ENCODE measurements around the gene BEX3. TPM values are rescaled to one million over a fixed set of nuclear protein-coding genes. Genes with fewer than 3 reads are reported as not detected.

Gene BEX3
- total and polyA plus RNA-seq, 8 donors = 1.2 to 146 (median 57.3) TPM

DNA sequence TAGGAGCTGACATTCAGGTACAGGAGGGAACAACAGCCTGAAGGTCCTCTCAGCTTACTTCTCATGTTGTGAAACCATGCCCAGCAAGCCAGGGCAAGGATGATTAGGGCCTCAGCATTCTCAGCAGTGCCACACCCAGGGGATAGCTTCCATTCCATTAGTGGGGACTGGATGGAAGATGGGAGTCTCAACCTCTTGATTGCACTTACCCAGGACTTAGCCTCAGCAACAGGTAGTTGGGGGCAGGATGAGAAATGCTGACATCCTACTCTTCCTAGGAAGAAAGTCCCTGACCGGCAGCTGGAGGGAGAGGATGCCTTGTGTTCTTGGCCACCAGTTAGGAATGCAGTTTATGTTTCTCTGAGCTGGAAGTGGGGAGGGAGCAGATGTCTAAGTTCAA is 8.8 kb upstream of the BEX3 start:
- 55 to 90% (median 75%) methylated on average over 1 of the region's 1 CpG for WGBS, 5 donors
- no peak for DNase-seq
- intact Hi-C loops (cut with DNase I; ENCODE audit: low total_unique reads) = no loop called here
- Histone ChIP-seq H3K27me3 (peaks cover 0 to 7% (median 0%) of the 10 kb centered on the region in 3 donors), H3K9me3 (no peaks in the 10 kb centered on the region), H3K36me3 (no peaks in the 10 kb centered on the region), H3K27ac (no peak overlapping the region), H3K4me1 (no peaks in the 10 kb centered on the region), H3K4me3 (no peak overlapping the region)
- TF ChIP-seq EP300 (IDR thresholded peaks at IDR 0.05) = no peak
- TF ChIP-seq, protein P1, sequence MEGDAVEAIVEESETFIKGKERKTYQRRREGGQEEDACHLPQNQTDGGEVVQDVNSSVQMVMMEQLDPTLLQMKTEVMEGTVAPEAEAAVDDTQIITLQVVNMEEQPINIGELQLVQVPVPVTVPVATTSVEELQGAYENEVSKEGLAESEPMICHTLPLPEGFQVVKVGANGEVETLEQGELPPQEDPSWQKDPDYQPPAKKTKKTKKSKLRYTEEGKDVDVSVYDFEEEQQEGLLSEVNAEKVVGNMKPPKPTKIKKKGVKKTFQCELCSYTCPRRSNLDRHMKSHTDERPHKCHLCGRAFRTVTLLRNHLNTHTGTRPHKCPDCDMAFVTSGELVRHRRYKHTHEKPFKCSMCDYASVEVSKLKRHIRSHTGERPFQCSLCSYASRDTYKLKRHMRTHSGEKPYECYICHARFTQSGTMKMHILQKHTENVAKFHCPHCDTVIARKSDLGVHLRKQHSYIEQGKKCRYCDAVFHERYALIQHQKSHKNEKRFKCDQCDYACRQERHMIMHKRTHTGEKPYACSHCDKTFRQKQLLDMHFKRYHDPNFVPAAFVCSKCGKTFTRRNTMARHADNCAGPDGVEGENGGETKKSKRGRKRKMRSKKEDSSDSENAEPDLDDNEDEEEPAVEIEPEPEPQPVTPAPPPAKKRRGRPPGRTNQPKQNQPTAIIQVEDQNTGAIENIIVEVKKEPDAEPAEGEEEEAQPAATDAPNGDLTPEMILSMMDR (IDR thresholded peaks at IDR 0.05) = no peak
- TF ChIP-seq POLR2A (IDR thresholded peaks at IDR 0.05) = no peak
- no peak for TF ChIP-seq POLR2AphosphoS5 (IDR thresholded peaks at IDR 0.05)

DNA sequence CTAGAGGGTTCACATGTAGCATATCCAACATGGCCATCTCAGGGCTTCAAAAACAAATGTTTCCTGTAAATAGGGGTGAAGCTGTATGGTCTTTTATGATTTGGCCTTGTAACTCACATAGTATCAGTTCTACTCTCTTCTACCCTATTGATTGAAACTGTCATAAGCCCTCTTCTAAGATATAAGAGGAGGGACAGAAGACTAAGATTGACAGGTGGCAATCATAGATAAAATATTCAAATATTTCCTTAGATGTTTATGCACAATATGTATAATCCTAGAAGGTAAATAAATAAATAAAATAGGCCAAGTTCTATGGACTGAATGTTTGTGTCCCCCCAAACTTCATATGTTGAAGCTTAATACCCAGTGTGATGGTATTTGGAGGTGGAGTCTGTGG is 6.9 kb upstream of the BEX3 start:
- no peak for DNase-seq
- no peak for TF ChIP-seq POLR2AphosphoS5 (IDR thresholded peaks at IDR 0.05)
- TF ChIP-seq, protein P1 (IDR thresholded peaks at IDR 0.05) = no peak
- no peak for TF ChIP-seq EP300 (IDR thresholded peaks at IDR 0.05)
- TF ChIP-seq POLR2A (IDR thresholded peaks at IDR 0.05) = no peak
- Histone ChIP-seq H3K4me3 (no peak overlapping the region), H3K27me3 (peaks cover 0 to 3% (median 0%) of the 10 kb centered on the region in 3 donors), H3K36me3 (no peaks in the 10 kb centered on the region), H3K9me3 (no peaks in the 10 kb centered on the region), H3K27ac (no peak overlapping the region), H3K4me1 (no peaks in the 10 kb centered on the region)
- intact Hi-C loops (cut with DNase I; ENCODE audit: low total_unique reads) = no loop called here

DNA sequence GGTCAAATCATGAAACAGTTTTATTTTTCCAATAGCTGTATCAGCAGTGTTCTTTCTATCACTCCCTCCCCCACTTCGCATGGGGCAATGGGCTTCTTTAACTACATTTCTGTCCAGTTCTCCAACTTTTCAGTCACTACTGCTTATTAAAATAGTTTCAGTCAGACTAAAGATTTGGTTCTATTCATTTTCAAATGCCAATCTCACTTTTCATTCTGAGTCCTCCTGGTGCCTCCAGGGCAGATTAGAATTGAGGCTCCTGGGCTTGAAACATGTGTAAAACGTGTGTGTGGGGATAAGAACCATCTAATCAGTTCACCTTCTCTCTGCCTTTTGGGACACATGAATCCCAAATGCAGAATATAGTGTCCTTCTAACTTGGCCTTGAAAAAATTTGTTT is 3.5 kb upstream of the BEX3 start:
- intact Hi-C loops (cut with DNase I; ENCODE audit: low total_unique reads) = no loop called here
- H3K27me3 ChIP-seq = peaks cover 0 to 12% (median 0%) of the 10 kb centered on the region in 3 donors
- no peak overlapping the region for H3K27ac ChIP-seq
- TF ChIP-seq POLR2AphosphoS5 (IDR thresholded peaks at IDR 0.05) (no peak), EP300 (IDR thresholded peaks at IDR 0.05) (no peak), POLR2A (IDR thresholded peaks at IDR 0.05) (no peak)
- TF ChIP-seq, protein P1 (IDR thresholded peaks at IDR 0.05) = no peak
- no peaks in the 10 kb centered on the region for H3K9me3 ChIP-seq
- no peaks in the 10 kb centered on the region for H3K36me3 ChIP-seq
- WGBS, 5 donors = 40 to 71% (median 67%) methylated on average over 2 of the region's 2 CpGs
- H3K4me3 ChIP-seq = no peak overlapping the region
- H3K4me1 ChIP-seq = no peaks in the 10 kb centered on the region
- DNase-seq = no peak

DNA sequence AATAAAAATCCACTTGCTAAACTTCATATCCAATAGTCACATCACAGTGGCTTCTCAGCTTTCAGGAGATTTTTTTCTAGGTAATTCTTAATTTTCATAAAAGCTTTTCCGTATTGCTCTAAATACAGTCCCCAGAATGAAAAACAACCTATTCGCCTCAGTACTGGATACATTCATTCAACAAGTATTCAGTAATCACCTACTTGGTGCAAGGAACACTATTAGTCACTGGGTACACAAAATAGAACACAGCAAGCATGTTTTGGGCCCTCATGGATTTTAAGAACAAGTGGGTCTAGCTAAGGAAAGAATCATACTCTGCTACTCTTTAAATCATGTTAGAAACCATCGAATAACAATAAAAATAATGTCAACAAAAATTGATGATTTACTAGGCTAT is 2.8 kb upstream of the BEX3 start:
- Histone ChIP-seq H3K27ac (no peak overlapping the region), H3K27me3 (peaks cover 0 to 9% (median 0%) of the 10 kb centered on the region in 3 donors), H3K36me3 (no peaks in the 10 kb centered on the region), H3K4me1 (peaks cover 0 to 2% (median 0%) of the 10 kb centered on the region in 4 donors), H3K9me3 (no peaks in the 10 kb centered on the region), H3K4me3 (no peak overlapping the region)
- WGBS, 5 donors = 66 to 79% (median 78%) methylated on average over 3 of the region's 3 CpGs
- DNase-seq = no peak
- TF ChIP-seq EP300 (IDR thresholded peaks at IDR 0.05) (no peak), POLR2AphosphoS5 (IDR thresholded peaks at IDR 0.05) (no peak), POLR2A (IDR thresholded peaks at IDR 0.05) (no peak)
- TF ChIP-seq, protein P1 (IDR thresholded peaks at IDR 0.05) = no peak
- intact Hi-C loops (cut with DNase I; ENCODE audit: low total_unique reads) = no loop called here
